Smooth muscle cell (in vitro differentiated cells): ENCODE data around the gene ANKDD1A. TPM values are rescaled to one million over a fixed set of nuclear protein-coding genes. Genes with fewer than 3 reads are reported as not detected.

Source experiments
- DNase-seq: peaks from one replicate; lab custom pipeline; 2025; ENCODE audit not compliant: unreplicated experiment; lab: John Stamatoyannopoulos, UW
- H2AFZ ChIP-seq: fragments of 200-600 bp; sonication (generic); 2 replicates; pipeline ENCODE4 v1.6.0; 2016; ENCODE audit warnings: antibody characterized with exemption, low read depth, mild to moderate bottlenecking
- H3F3A ChIP-seq: fragments of 200-600 bp; sonication (generic); 2 replicates; pipeline ENCODE4 v1.6.0; 2017; ENCODE audit warnings: antibody characterized with exemption, low read depth
- H3K27ac ChIP-seq: fragments of 200-600 bp; sonication (generic); 2 replicates; pipeline ENCODE4 v1.5.1; 2016; ENCODE audit warnings: low read depth, mild to moderate bottlenecking
- H3K27me3 ChIP-seq: fragments of 200-600 bp; sonication (generic); 2 replicates; pipeline ENCODE4 v1.6.1; 2016; ENCODE audit warnings: low read depth, mild to moderate bottlenecking
- H3K36me3 ChIP-seq: fragments of 200-600 bp; sonication (generic); 2 replicates; pipeline ENCODE4 v1.5.1; 2016; ENCODE audit warnings: low read depth
- H3K4me1 ChIP-seq: fragments of 200-600 bp; sonication (generic); 2 replicates; pipeline ENCODE4 v1.5.1; 2016; ENCODE audit warnings: low read depth
- H3K4me2 ChIP-seq: fragments of 200-600 bp; sonication (generic); 2 replicates; pipeline ENCODE4 v1.6.0; 2016; ENCODE audit warnings: mild to moderate bottlenecking
- H3K4me3 ChIP-seq: fragments of 200-600 bp; sonication (generic); 2 replicates; pipeline ENCODE4 v1.5.1; 2016; ENCODE audit warnings: mild to moderate bottlenecking
- H3K79me2 ChIP-seq: fragments of 200-600 bp; sonication (generic); 2 replicates; pipeline ENCODE4 v1.6.0; 2016; ENCODE audit warnings: low read depth, mild to moderate bottlenecking
- H3K9ac ChIP-seq: fragments of 200-600 bp; sonication (generic); 2 replicates; pipeline ENCODE4 v1.6.0; 2016; ENCODE audit warnings: low read depth
- H3K9me3 ChIP-seq: fragments of 200-600 bp; sonication (generic); replicated peaks from 2 replicates; pipeline ENCODE4 v1.5.1; 2016; ENCODE audit warnings: low read depth
- H4K20me1 ChIP-seq: fragments of 200-600 bp; sonication (generic); 2 replicates; pipeline ENCODE4 v1.6.0; 2016; ENCODE audit warnings: low read depth
- WGBS: methylation state at CpG from one replicate; pipeline ENCODE4 v1.1.7; 2016; ENCODE audit warnings: low lambda C conversion rate; 5-methylcytosine and 5-hydroxymethylcytosine counted together
- polyA plus RNA-seq: library from polyadenylated mRNA; unstranded; fragments of >200 nt; fragmentation: Nextera tagmentation; extraction: Ambion mirVana; gene quantifications from 2 replicates; pipeline ENCODE4 v1.2.1, GENCODE V29; 2016
- total RNA-seq: library from RNA; depleted of rRNA; stranded (reverse); fragments of >200 nt; gene quantifications from 2 replicates; pipeline ENCODE4 v1.2.3, GENCODE V29; 2014
- TF ChIP-seq, protein P1 (sequence below): fragments of 200-600 bp; sonication (generic); IDR thresholded peaks from 2 replicates; pipeline ENCODE4 v1.5.1; 2017; ENCODE audit warnings: borderline replicate concordance, mild to moderate bottlenecking, antibody characterized with exemption; ENCODE audit not compliant: insufficient read depth, poor library complexity, severe bottlenecking

ANKDD1A gene
- total and polyA plus RNA-seq, 2 experiments from 2014 or later, result 1.3 to 2.8 TPM

DNA sequence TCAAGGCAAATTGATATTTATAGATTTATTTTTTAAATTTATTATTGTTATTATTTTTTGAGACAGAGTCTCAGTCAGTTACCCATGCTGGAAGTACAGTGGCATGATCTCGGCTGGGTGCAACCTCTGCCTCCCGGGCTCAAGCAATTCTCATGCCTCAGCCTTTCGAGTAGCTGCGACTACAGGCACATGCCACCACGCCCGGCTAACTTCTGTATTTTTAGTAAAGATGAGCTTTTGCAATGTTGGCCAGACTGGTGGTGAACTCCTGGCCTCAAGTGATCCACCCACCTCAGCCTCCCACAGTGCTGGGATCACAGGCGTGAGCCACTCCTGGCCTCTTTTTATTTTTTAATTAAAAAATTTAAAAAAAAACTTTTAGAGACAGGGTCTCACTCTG lies 59.0 kb downstream of the ANKDD1A start:
- no peak for DNase-seq
- no peaks in the 10 kb centered on the region for H3K9me3 ChIP-seq
- no peak overlapping the region for H3K4me2 ChIP-seq
- no peaks in the 10 kb centered on the region for H4K20me1 ChIP-seq
- WGBS, result 97% methylated on average over 7 of the region's 7 CpGs
- no peaks in the 10 kb centered on the region for H3F3A ChIP-seq
- TF ChIP-seq, protein P1, sequence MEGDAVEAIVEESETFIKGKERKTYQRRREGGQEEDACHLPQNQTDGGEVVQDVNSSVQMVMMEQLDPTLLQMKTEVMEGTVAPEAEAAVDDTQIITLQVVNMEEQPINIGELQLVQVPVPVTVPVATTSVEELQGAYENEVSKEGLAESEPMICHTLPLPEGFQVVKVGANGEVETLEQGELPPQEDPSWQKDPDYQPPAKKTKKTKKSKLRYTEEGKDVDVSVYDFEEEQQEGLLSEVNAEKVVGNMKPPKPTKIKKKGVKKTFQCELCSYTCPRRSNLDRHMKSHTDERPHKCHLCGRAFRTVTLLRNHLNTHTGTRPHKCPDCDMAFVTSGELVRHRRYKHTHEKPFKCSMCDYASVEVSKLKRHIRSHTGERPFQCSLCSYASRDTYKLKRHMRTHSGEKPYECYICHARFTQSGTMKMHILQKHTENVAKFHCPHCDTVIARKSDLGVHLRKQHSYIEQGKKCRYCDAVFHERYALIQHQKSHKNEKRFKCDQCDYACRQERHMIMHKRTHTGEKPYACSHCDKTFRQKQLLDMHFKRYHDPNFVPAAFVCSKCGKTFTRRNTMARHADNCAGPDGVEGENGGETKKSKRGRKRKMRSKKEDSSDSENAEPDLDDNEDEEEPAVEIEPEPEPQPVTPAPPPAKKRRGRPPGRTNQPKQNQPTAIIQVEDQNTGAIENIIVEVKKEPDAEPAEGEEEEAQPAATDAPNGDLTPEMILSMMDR, result no peak
- peaks cover 13% of the 10 kb centered on the region for H3K36me3 ChIP-seq
- no peak overlapping the region for H3K27ac ChIP-seq
- no peak overlapping the region for H2AFZ ChIP-seq
- no peak overlapping the region for H3K9ac ChIP-seq
- no peaks in the 10 kb centered on the region for H3K4me1 ChIP-seq
- no peaks in the 10 kb centered on the region for H3K27me3 ChIP-seq
- H3K79me2 ChIP-seq, result no peaks in the 10 kb centered on the region
- H3K4me3 ChIP-seq, result no peak overlapping the region

DNA sequence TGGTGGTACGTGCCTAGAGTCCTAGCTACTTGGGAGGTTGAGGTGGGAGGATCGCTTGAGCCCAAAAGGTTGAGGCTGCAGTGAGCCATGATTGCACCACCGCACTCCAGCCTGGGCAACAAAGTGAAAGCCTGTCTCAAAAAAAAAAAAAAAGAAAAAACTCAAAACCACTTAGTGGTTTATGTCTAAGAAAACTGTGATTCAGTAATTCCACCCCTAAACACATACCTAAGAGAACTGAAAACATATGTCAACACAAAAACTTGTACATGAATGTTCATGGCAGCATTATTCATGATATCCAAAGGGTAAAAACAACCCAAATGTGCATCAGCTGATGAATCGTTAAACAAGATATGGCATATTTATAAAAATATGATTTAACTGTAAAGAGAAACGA lies 63.7 kb downstream of the ANKDD1A start:
- Histone ChIP-seq H4K20me1 (peaks cover 5% of the 10 kb centered on the region), H3K9ac (no peak overlapping the region), H3K4me3 (no peak overlapping the region), H3K4me2 (no peak overlapping the region), H3F3A (no peaks in the 10 kb centered on the region), H2AFZ (no peak overlapping the region), H3K27ac (no peak overlapping the region), H3K27me3 (no peaks in the 10 kb centered on the region), H3K9me3 (no peaks in the 10 kb centered on the region), H3K36me3 (peaks cover 16% of the 10 kb centered on the region), H3K79me2 (no peaks in the 10 kb centered on the region), H3K4me1 (peaks cover 12% of the 10 kb centered on the region)
- no peak for DNase-seq
- 87% methylated on average over 5 of the region's 5 CpGs for WGBS
- TF ChIP-seq, protein P1, result no peak

DNA sequence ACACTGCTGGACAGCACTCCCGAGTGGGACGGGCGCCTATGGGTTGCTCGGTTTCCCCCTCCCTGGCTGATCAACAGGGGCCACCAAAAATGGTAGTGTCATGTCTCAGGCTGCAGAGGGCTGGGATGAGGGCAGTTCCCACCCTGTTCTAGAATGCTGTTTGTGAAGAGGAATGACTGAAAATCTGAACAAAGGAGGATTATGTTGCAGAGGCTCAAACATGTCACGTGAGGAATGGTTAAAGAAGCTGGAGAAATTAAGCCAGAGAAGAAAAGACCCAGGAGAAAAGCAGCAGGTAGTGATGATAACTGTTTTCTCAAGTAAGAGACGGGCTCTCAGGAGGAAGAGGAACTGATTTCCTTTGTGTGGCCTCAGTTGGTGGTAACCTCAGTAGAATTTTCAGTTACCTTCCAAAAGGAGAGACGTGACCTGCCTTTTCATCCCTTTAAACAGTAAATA lies 67.6 kb downstream of the ANKDD1A start:
- WGBS, result 83% methylated on average over 7 of the region's 7 CpGs
- no peak for DNase-seq

More for the DNA sequence above, 67.6 kb downstream of the ANKDD1A start:
- Histone ChIP-seq H3K27ac (no peak overlapping the region), H3F3A (no peaks in the 10 kb centered on the region), H3K9me3 (no peaks in the 10 kb centered on the region), H3K4me2 (no peak overlapping the region), H3K4me3 (no peak overlapping the region), H3K9ac (no peak overlapping the region), H2AFZ (no peak overlapping the region), H3K27me3 (no peaks in the 10 kb centered on the region), H3K4me1 (peaks cover 15% of the 10 kb centered on the region), H3K79me2 (no peaks in the 10 kb centered on the region), H3K36me3 (peaks cover 13% of the 10 kb centered on the region), H4K20me1 (peaks cover 13% of the 10 kb centered on the region)
- TF ChIP-seq, protein P1, result no peak
